Measurements from ENCODE around the gene CDC73.
"Not testable (repeated sequence)": the region's sequence is repeated elsewhere in the genome, so short reads cannot be mapped to it uniquely, and the experiment has no call there.

The CDC73 gene

DNA sequence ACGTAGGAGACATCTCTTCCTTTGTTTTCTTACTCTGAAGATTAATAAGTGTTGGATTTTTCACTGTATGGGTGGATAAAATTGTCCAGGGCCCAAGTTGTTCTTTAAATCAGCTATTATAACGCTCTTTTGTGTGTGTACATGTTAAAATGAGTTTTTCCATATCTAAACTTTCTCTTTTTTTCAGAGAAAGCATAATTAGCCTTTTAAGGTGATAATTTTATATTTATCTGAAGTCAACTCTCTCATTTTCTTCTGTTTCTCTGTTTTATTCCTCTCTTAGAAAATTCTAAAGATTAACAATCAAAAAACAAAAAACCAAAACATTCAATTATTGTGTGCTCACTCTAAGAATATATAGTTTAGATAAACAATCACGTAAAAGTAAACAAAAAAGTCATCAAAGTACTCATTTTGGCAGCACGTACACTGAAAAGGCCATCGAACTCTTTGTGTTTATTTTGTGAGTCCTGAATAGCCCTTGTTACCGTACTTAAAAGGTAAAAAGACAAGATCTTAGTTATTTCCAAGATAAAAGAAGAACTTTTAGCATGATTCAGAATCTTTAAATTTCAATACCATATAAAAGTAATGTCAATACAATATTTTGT, 7.2 kb upstream of the CDC73 start:
- no peak for DNase-seq

- DNase-seq = no peak
Observed at GRCh38 chr1:193115629-193116227, 6.1 kb upstream of the CDC73 start.

DNA sequence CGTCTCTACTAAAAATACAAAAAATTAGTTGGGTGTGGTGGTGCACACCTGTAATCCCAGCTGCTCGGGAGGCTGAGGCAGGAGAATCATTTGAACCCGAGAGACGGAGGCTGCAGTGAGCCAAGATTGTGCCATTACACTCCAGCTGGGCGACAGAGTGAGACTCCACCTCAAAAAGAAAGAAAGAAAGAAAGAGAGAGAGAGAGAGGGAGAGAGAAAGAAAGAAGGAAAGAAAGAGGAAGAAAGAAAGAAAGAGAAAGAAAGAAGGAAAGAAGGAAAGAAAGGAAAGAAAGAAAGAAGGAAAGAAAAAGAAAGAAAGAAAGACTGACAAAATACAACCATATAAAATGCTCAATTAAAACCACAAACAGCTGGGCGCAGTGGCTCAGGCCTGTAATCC, 4.7 kb upstream of the CDC73 start:
- not testable (repeated sequence) for DNase-seq

DNA sequence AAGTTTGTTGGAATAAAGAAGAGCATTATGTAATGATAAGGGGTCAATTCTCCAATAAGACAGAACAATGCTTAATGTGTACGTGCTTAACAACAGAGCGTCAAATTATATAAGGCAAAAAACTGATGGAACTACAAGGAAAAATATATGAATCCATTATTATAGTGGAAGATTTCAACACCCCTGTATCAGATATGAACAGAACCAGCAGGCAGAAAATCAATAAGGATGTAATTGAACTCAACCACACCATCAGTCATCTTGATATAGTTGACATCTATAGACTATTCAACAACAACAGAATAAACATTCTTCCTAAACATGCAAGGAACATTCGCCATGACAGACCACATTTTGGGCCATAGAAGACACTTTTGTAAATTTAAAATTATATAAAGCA, 3.6 kb upstream of the CDC73 start:
- DNase-seq = no peak

DNA sequence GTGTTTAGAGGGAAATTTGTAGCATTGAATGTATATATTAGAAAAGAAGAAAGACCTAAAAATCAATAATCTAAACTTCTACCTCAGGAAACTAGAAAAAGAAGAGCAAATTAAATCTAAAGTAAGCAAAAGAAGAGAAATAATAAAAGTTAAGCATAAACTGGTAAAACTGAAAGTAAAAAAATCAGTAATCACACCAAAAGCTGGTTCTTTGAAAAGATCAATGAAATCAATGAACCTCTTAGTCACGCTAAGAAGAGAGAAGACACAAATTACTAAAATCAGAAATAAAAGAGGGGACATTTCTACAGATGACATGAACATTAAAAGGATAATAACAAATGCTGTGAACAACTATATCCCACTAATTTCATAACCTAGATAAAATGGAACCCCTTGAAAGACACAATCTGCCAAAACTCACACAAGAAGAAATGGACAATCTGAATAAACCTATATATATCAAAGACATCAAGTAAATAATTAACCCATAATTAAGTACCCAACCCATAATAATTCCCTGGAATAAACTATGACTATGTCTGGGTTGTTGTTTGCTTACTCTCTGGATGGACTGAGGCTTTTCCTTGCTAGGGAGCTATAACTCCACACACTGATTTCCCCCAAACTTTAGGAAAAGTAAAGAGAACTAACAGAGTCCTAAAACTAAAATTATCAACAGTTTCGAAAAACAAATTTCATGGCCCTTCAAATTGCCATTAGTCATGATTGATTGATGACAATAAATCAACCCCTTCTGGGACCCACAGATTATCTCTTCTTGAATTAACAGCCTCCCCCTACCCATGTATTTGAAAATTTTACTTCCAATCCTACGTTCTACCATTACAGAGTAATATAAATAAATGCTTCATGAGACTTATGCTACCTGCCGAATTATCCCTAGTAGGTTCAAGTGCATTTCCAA, 2.8 kb upstream of the CDC73 start:
- DNase-seq = no peak

DNA sequence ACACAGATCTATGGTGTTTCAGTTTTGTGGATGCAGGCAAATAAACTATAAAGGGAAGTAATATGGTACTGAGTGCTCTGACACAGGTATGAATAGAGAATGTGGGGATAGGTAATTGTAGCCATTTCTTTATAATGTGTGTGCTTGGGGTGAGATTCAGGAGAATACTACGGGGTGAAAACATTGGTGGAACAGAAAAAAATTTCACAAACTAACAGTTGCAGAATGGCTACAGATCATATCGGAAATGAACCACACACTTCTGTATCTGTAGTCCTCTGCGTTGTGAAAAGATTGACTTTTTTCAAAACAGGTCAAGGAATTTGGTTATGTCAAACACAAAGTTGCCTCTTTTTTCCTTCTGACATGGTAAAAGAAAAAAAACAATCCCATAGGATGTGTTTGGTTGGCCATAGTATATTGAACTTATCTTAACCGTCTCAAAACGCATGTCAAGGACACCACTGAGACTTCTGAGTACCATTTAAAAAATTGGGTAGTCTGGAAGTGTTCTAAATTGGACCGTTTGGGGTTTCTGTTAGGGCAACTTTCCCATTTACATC, 1.1 kb upstream of the CDC73 start:
- no peak for DNase-seq

GRCh38 chr1:193123751-193124150, 1.9 kb downstream of the CDC73 start:
- DNase-seq = no peak

GRCh38 chr1:193125369-193125768, 3.5 kb downstream of the CDC73 start:
- DNase-seq = no peak

GRCh38 chr1:193131266-193131860, 9.5 kb downstream of the CDC73 start:
- no peak for DNase-seq

GRCh38 chr1:193140254-193140653, 18.4 kb downstream of the CDC73 start:
- no peak for DNase-seq

DNA sequence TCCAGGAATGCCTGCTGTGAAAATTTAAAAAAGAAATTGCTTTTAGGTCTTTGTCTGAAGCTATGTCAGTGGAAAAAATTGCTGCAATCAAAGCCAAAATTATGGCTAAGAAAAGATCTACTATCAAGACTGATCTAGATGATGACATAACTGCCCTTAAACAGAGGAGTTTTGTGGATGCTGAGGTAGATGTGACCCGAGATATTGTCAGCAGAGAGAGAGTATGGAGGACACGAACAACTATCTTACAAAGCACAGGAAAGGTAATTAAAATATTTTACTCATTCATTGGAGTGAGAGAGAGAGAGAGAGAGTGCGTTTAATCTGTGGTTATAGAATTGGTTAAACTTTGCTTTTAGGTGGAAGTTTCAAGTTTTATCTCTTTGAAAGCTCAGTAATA, 20.0 kb downstream of the CDC73 start:
- DNase-seq = no peak

GRCh38 chr1:193142409-193142808, 20.6 kb downstream of the CDC73 start:
- no peak for DNase-seq

GRCh38 chr1:193143285-193143684, 21.5 kb downstream of the CDC73 start:
- peak; percentile 35 for DNase-seq

- no peak for DNase-seq
Observed at GRCh38 chr1:193144361-193144938, 22.6 kb downstream of the CDC73 start.

DNA sequence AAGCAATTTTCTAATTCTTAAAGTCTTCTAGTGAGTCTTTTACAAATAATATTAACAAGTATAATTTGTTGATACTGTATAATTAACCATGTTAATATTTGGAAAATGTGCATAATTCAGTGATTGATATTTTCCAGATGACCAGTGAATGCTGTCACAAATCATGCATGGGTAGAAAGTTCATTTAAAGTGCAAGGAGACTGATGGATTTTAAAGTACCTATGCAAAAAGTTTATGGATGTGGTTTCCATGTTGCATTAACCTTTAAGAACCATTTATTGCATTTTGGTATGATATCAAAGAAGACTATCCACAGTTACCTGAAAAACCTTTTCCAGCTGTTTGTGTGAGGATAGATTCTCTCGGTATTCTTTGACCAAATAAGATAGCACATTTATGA, 23.2 kb downstream of the CDC73 start:
- no peak for DNase-seq

- DNase-seq = peak; percentile 34
Observed at GRCh38 chr1:193156117-193156821, 34.4 kb downstream of the CDC73 start.

DNA sequence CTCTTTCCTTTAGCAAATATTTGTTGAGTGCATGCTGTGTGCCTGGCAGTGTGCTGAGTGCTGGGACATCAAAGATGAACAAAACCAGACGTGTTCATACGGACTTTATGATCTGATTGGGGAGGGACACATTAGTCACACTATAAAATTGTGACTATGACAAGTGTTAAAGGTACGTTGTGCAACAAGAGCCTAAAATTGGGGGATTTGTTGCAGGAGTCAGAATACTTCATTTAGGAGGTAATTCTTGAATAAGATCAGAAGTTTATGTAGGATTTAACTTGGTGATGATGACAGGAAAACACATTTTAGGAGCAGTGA, 35.0 kb downstream of the CDC73 start:
- peak; percentile 48 for DNase-seq

- no peak for DNase-seq
Observed at GRCh38 chr1:193157360-193157759, 35.5 kb downstream of the CDC73 start.

GRCh38 chr1:193176113-193176512, 54.3 kb downstream of the CDC73 start:
- no peak for DNase-seq

DNA sequence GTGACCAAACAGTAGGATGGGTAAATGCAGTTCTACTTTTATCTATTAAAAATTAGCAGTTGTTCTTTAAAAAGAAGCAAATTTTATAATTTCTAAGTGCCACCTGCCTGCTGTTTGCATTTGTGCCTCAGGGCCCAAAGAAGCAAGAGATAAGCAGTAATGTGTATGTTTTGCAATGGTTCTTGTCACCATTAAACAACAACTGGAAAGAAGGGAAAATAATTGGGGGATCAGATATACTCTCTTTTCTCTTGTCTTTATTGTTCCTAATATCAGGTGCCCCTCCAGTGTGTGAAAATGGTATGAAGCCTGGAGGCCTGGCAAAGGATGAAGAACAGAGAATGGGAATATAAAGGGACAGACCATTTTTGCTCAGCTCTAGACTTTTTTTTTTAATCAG, 55.0 kb downstream of the CDC73 start:
- no peak for DNase-seq

- no peak for DNase-seq
Observed at GRCh38 chr1:193179094-193179493, 57.3 kb downstream of the CDC73 start.

DNA sequence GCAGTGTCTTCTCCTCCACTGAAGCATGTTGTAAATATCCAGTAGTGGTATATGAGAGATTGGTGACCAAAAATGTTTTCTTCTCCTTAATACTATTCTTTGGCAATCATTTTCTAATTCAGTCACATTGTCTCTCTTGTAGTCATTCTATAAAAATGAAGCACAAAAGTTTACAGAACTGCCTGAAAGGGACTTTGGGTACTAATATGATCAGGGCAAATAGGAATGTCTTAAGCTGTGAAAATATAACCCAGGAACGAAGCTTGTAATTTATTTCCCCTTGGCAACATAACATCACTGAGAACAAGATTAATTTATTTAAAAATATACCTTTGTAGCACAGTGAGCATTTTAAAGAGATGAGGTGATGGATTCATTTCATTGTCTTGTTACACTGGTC, 59.7 kb downstream of the CDC73 start:
- no peak for DNase-seq

Data from NCI-H69 (cell line).